ENCODE results near the gene EFNA3. TPM values are rescaled to one million over a fixed set of nuclear protein-coding genes. Genes with fewer than 3 reads are reported as not detected.

Gene EFNA3
- total and polyA plus RNA-seq, 8 donors = 0.52 to 1.2 (median 0.72) TPM

DNA sequence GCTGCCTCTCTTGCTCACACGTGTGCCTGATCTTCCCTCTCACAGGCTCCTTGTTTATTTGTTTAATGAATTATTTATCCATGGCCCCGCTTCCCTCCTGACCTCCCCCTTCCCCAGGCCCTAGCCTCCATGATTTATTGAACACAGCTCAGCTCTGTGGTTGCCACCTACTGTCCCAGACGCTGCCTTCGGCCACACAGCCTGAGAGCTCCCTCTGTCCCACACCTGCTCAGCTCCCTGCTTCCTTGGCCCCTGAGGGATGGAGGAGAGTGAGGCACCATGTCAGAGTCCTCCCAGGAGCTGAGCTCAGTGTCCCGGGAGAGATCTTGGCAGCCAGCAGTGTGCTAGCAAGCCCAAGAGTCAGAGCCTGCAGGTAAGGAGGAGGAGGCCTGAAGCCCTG, 3.1 kb upstream of the EFNA3 start:
- Histone ChIP-seq H3K27ac (no peak overlapping the region), H3K4me3 (no peak overlapping the region), H3K9me3 (no peaks in the 10 kb centered on the region), H3K4me1 (peaks cover 15 to 19% (median 16%) of the 10 kb centered on the region in 3 donors), H3K27me3 (peaks cover 0 to 6% (median 0%) of the 10 kb centered on the region in 4 donors), H3K36me3 (no peaks in the 10 kb centered on the region)
- TF ChIP-seq, protein P1, sequence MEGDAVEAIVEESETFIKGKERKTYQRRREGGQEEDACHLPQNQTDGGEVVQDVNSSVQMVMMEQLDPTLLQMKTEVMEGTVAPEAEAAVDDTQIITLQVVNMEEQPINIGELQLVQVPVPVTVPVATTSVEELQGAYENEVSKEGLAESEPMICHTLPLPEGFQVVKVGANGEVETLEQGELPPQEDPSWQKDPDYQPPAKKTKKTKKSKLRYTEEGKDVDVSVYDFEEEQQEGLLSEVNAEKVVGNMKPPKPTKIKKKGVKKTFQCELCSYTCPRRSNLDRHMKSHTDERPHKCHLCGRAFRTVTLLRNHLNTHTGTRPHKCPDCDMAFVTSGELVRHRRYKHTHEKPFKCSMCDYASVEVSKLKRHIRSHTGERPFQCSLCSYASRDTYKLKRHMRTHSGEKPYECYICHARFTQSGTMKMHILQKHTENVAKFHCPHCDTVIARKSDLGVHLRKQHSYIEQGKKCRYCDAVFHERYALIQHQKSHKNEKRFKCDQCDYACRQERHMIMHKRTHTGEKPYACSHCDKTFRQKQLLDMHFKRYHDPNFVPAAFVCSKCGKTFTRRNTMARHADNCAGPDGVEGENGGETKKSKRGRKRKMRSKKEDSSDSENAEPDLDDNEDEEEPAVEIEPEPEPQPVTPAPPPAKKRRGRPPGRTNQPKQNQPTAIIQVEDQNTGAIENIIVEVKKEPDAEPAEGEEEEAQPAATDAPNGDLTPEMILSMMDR (IDR thresholded peaks at IDR 0.05) = no peak
- FAIRE-seq (no peak), ATAC-seq (no peak), DNase-seq (peak in 1 of 6 donors; percentile 26)
- intact Hi-C loops (cut with DNase I) = no loop called here
- 49 to 50% methylated on average over 5 of the region's 5 CpGs for WGBS, 2 donors

DNA sequence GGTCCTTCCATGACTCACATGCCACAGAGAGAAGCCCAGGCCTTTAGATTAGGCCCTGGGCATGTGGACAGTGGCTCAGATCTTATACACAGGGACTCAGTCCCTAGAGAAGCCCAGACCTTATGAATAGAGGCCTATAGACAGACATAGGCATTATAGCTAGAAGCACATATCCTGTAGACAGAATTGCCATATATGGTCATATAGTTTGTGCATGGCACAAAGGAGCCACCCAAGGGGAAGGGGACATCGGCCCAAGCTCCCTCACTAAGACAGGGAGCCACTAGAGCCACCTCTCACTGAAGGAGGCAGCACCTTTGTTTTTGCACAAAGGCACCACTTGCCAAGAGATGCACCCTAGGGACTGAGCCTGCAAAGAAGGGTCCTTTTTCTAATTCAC, 2.3 kb upstream of the EFNA3 start:
- intact Hi-C loops (cut with DNase I) = no loop called here
- FAIRE-seq = no peak
- WGBS, 2 donors = 80% methylated on average over 1 of the region's 1 CpG
- TF ChIP-seq, protein P1 (IDR thresholded peaks at IDR 0.05) = no peak
- no peak overlapping the region for H3K4me3 ChIP-seq
- H3K36me3 ChIP-seq = no peaks in the 10 kb centered on the region
- no peak overlapping the region for H3K27ac ChIP-seq
- H3K4me1 ChIP-seq = peaks cover 24% of the 10 kb centered on the region in 3 donors
- no peak for ATAC-seq
- no peaks in the 10 kb centered on the region for H3K9me3 ChIP-seq
- peaks cover 0 to 12% (median 0%) of the 10 kb centered on the region in 4 donors for H3K27me3 ChIP-seq
- peak in 1 of 6 donors; percentile 4 for DNase-seq

DNA sequence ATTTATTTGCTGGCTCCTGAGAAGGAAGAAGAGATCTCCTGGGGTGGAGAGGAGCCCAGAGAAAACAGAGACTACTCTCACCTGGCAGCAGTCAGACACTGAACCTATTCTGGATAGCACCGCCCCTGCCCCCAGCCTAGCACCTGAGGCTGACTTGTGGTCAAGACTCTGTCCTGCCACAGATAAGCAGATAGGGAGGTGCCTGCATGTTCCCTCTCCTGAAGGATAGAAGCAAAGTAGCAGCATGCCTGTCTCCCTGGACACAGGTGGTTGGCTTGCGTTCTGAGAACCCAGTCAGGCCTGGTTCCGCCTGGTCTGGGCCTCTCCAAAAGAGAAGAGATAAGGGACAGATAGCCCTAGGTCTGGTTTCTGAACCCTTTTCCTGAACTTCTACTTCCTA, 1.3 kb upstream of the EFNA3 start:
- Histone ChIP-seq H3K36me3 (no peaks in the 10 kb centered on the region), H3K27me3 (peaks cover 0 to 20% (median 3%) of the 10 kb centered on the region in 4 donors), H3K9me3 (no peaks in the 10 kb centered on the region), H3K27ac (no peak overlapping the region), H3K4me1 (peaks cover 29 to 34% (median 33%) of the 10 kb centered on the region in 3 donors), H3K4me3 (no peak overlapping the region)
- intact Hi-C loops (cut with DNase I) = no loop called here
- FAIRE-seq = no peak
- 72 to 74% methylated on average over 3 of the region's 3 CpGs for WGBS, 2 donors
- peak in 1 of 6 donors; percentile 19 for DNase-seq
- TF ChIP-seq, protein P1 (IDR thresholded peaks at IDR 0.05) = no peak
- no peak for ATAC-seq

DNA sequence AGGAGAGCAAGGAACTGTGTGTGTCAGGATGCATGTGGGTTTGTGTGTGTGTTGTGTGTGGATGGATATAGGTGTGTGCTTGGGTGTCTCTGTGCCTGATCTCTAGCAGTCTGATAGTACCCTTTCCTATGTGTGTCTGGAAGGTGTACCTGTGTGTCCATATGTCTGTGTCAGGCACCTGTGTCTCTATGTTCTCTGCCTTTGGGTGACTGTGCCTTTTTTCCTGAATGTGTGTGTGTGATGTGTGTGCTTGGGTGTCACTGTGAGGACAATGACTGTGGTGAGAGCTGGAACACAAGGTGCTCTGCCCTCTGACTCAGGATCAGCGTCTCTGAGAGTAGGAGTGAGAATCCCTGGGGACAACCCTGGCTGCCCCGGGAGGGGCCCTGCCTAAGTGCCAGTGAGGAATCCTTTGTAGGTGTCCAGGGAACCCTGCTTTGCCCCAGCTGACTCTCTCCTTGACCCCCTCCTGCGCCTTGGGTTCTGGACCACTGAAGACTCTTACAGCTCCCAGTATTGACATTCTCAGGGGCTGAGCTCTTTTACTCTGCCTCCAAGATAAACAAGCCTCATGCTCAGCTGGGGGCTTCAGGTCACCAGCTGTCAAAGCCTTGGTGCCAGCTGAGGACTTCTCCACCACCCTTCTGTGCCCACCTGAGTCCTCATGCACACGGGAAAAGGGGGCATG, 735 bp upstream of the EFNA3 start:
- peak in 1 of 6 donors; percentile 25 for DNase-seq
- intact Hi-C loops (cut with DNase I) = no loop called here
- Histone ChIP-seq H3K9me3 (no peaks in the 10 kb centered on the region), H3K36me3 (no peaks in the 10 kb centered on the region), H3K4me1 (peaks cover 32 to 36% (median 33%) of the 10 kb centered on the region in 3 donors), H3K27ac (no peak overlapping the region), H3K27me3 (peaks cover 0 to 26% (median 4%) of the 10 kb centered on the region in 4 donors), H3K4me3 (no peak overlapping the region)
- TF ChIP-seq, protein P1 (IDR thresholded peaks at IDR 0.05) = no peak
- no peak for ATAC-seq
- FAIRE-seq = no peak
- WGBS, 2 donors = 62 to 69% methylated on average over 4 of the region's 4 CpGs

DNA sequence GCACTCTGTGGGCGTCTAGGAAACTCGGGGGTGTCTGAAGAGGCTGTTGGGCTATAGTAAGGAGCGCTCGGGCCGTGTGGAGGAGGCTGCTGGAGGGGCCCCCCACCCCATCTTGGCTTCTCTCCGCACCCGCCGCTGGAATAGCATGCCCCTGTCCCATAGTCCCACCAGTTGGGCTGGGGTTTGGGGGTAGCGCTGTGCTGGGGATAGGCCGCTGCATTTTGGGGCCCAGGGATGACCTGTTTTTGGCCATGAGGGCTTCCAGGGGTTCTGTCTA, 511 bp downstream of the EFNA3 start:
- peak overlapping the region in 3 of 4 donors; percentile 19 to 45 (median 41) for H3K4me3 ChIP-seq
- H3K9me3 ChIP-seq = no peaks in the 10 kb centered on the region
- FAIRE-seq = no peak
- ATAC-seq = no peak
- DNase-seq = no peak
- 1 to 9% methylated on average over 8 to 10 of the region's 10 CpGs for WGBS, 2 donors
- intact Hi-C loops (cut with DNase I) = no loop called here
- H3K27ac ChIP-seq = no peak overlapping the region
- H3K27me3 ChIP-seq = peaks cover 0 to 31% (median 6%) of the 10 kb centered on the region in 4 donors
- peaks cover 33 to 37% (median 33%) of the 10 kb centered on the region in 3 donors for H3K4me1 ChIP-seq
- TF ChIP-seq, protein P1 (IDR thresholded peaks at IDR 0.05) = no peak
- H3K36me3 ChIP-seq = no peaks in the 10 kb centered on the region
